Psoas muscle (tissue), 8 donors: ENCODE measurements around the gene MRPL17. TPM values are rescaled to one million over a fixed set of nuclear protein-coding genes. Genes with fewer than 3 reads are reported as not detected.

ENCODE experiments used
- ATAC-seq, 4 donors: fragments of 200-7000 bp; cut with Tn5 transposase; one replicate each; pipeline ENCODE4 v1.9.1; 2020; ENCODE audit warnings: moderate library complexity in 3 of 4, mild to moderate bottlenecking in 2 of 4
- DNase-seq, 2 donors: peaks; one replicate each; pipeline ENCODE4 v3.0.0-alpha.2; 2020
- H3K27ac ChIP-seq: fragments of 200-600 bp; one replicate; pipeline ENCODE4 v1.8.0; 2022
- H3K27me3 ChIP-seq, 3 donors: fragments of 200-600 bp in 1 of 3; one replicate each; pipeline versions ENCODE4 v1.6.1 to v1.8.0; 2013 to 2022; ENCODE audit warnings: low read length in 2 of 3, mild to moderate bottlenecking in 2 of 3, moderate library complexity in 1 of 3; ENCODE audit not compliant: insufficient read depth in 3 of 3
- H3K36me3 ChIP-seq, 2 donors: fragments of 200-600 bp in 1 of 2; one replicate each; pipeline versions ENCODE4 v1.6.1 to v1.8.0; 2013 to 2022; ENCODE audit warnings: low read depth in 1 of 2, mild to moderate bottlenecking in 1 of 2, moderate library complexity in 1 of 2; ENCODE audit not compliant: insufficient read depth in 1 of 2
- H3K4me1 ChIP-seq: fragments of 200-600 bp; one replicate; pipeline ENCODE4 v1.8.0; 2022
- H3K4me3 ChIP-seq: fragments of 200-600 bp; one replicate; pipeline ENCODE4 v1.8.0; 2022; ENCODE audit warnings: mild to moderate bottlenecking
- H3K9me3 ChIP-seq: fragments of 200-600 bp; one replicate; pipeline ENCODE4 v1.8.0; 2022
- CTCF ChIP-seq: fragments of 200-600 bp; IDR thresholded peaks from one replicate; pipeline ENCODE4 v1.8.0; 2022; ENCODE audit warnings: antibody characterized with exemption
- WGBS, 3 donors: extraction: QIAGEN DNeasy Blood & Tissue Kit; methylation state at CpG; one replicate each; pipeline versions ENCODE4 v1.1.6 to v1.1.7; 2013; 5-methylcytosine and 5-hydroxymethylcytosine counted together
- intact Hi-C, 2 donors: fragments of 100-400 bp; cut with DNase I; formaldehyde crosslinking; loops; one replicate each; pipeline versions ENCODE4 v1.11.0 to v1.14.2; 2022
- polyA plus RNA-seq, 3 donors: library from polyadenylated mRNA; stranded (reverse); fragments of 200-250 nt; gene quantifications; one replicate each; pipeline ENCODE4 v1.2.3, GENCODE V29; 2013
- total RNA-seq, 4 donors: library from RNA; stranded (reverse); fragmentation: NEBNext Ultra II Directional in 2 of 4; extraction: Animal tissue kit (Norgen Biotek cat#: 25700) in 2 of 4; gene quantifications; one replicate each; pipeline versions ENCODE4 v1.2.1 to v1.2.4, GENCODE V29; 2021 to 2023
- donor health status: healthy with polysubstance abuse.
- donor health status: DM: no; HTN: no; CAD: no; lungs with moderate emphysema.
- donor health status: Bipolar disorder and iron deficiency.
- donor health status: healthy.
- donor health status: DM: yes; HTN: yes; CAD: no.
- donor health status: DM: no; HTN: no; CAD: no.
- donor health status: DM: no; HTN: no; CAD: no.
- donor health status: DM: yes; HTN: yes; CAD: no.

Gene MRPL17
- total and polyA plus RNA-seq, 7 donors = 27.2 to 95.6 (median 43.0) TPM

GRCh38 chr11:6667733-6668374 lies 15.3 kb downstream of the MRPL17 start:
- ATAC-seq = no peak
- 74 to 77% (median 76%) methylated on average over 3 of the region's 3 CpGs for WGBS, 3 donors
- intact Hi-C loops = no loop called here
- Histone ChIP-seq H3K27ac (no peak overlapping the region), H3K36me3 (no peaks in the 10 kb centered on the region), H3K4me3 (no peak overlapping the region), H3K27me3 (no peaks in the 10 kb centered on the region), H3K9me3 (no peaks in the 10 kb centered on the region), H3K4me1 (no peaks in the 10 kb centered on the region)
- no peak for DNase-seq
- peak; percentile 41 for TF ChIP-seq CTCF

- 93 to 97% (median 96%) methylated on average over 4 of the region's 4 CpGs for WGBS, 3 donors
- no peak for DNase-seq
- no peaks in the 10 kb centered on the region for H3K9me3 ChIP-seq
- H3K27me3 ChIP-seq = no peaks in the 10 kb centered on the region
- no peak overlapping the region for H3K4me3 ChIP-seq
- H3K27ac ChIP-seq = no peak overlapping the region
- intact Hi-C loops = no loop called here
- no peak for TF ChIP-seq CTCF
- H3K4me1 ChIP-seq = no peaks in the 10 kb centered on the region
- no peaks in the 10 kb centered on the region for H3K36me3 ChIP-seq
- ATAC-seq = no peak
Observed at GRCh38 chr11:6666302-6667183, 16.6 kb downstream of the MRPL17 start.

- intact Hi-C loops = no loop called here
- 0 to 50% (median 0%) methylated on average over 1 of the region's 1 CpG for WGBS, 3 donors
- Histone ChIP-seq H3K27me3 (no peaks in the 10 kb centered on the region), H3K27ac (no peak overlapping the region), H3K4me3 (no peak overlapping the region), H3K36me3 (no peaks in the 10 kb centered on the region), H3K9me3 (no peaks in the 10 kb centered on the region), H3K4me1 (no peaks in the 10 kb centered on the region)
- no peak for TF ChIP-seq CTCF
- no peak for DNase-seq
- ATAC-seq = no peak
Observed at GRCh38 chr11:6664551-6664950, 18.6 kb downstream of the MRPL17 start.

- Histone ChIP-seq H3K27ac (no peak overlapping the region), H3K4me1 (no peaks in the 10 kb centered on the region), H3K27me3 (no peaks in the 10 kb centered on the region), H3K9me3 (no peaks in the 10 kb centered on the region), H3K4me3 (no peak overlapping the region), H3K36me3 (no peaks in the 10 kb centered on the region)
- no peak for TF ChIP-seq CTCF
- DNase-seq (no peak), ATAC-seq (no peak)
- intact Hi-C loops = no loop called here
- 46 to 66% (median 52%) methylated on average over 3 of the region's 3 CpGs for WGBS, 3 donors
Observed at GRCh38 chr11:6663794-6664469, 19.2 kb downstream of the MRPL17 start.
